OCI-LY1 (cell line): Measurements from ENCODE around the gene MRTFA.

Experiments
- H2AFZ ChIP-seq: fragments of 200-600 bp; sonication (generic), shearing (Covaris generic); 2 replicates; pipeline ENCODE4 v1.6.0; 2014; ENCODE audit warnings: antibody characterized with exemption, mild to moderate bottlenecking, low read length
- H3F3A ChIP-seq: fragments of 200-600 bp; sonication (generic), shearing (Covaris generic); 2 replicates; pipeline ENCODE4 v1.6.0; 2014; ENCODE audit warnings: mild to moderate bottlenecking, antibody characterized with exemption, low read length, moderate library complexity; ENCODE audit not compliant: insufficient read depth
- H3K27ac ChIP-seq: fragments of 200-600 bp; sonication (generic); 2 replicates; pipeline ENCODE4 v1.5.1; 2014; ENCODE audit warnings: low read length, mixed run types, mild to moderate bottlenecking, low read depth; ENCODE audit not compliant: poor library complexity, severe bottlenecking
- H3K27me3 ChIP-seq: fragments of 200-600 bp; sonication (generic); 2 replicates; pipeline ENCODE4 v1.6.0; 2014; ENCODE audit warnings: antibody characterized with exemption, mild to moderate bottlenecking, low read length, moderate library complexity; ENCODE audit not compliant: insufficient read depth
- H3K36me3 ChIP-seq: fragments of 200-600 bp; sonication (generic); 2 replicates; pipeline ENCODE4 v1.6.1; 2014; ENCODE audit warnings: mild to moderate bottlenecking, antibody characterized with exemption, low read length, moderate library complexity, mixed read lengths; ENCODE audit not compliant: insufficient read depth
- H3K4me1 ChIP-seq: fragments of 200-600 bp; sonication (generic); 2 replicates; pipeline ENCODE4 v1.5.1; 2014; ENCODE audit warnings: mild to moderate bottlenecking, low read length, moderate library complexity; ENCODE audit not compliant: insufficient read depth, severe bottlenecking
- H3K4me2 ChIP-seq: fragments of 200-600 bp; sonication (generic), shearing (Covaris generic); 2 replicates; pipeline ENCODE4 v1.6.1; 2014; ENCODE audit warnings: low read length
- H3K4me3 ChIP-seq: fragments of 200-600 bp; sonication (generic); 2 replicates; pipeline ENCODE4 v1.5.1; 2014; ENCODE audit warnings: low read length, low read depth, mild to moderate bottlenecking, mixed read lengths; ENCODE audit not compliant: poor library complexity, severe bottlenecking
- H3K79me2 ChIP-seq: fragments of 200-600 bp; shearing (Covaris generic); 2 replicates; pipeline ENCODE4 v1.6.1; 2016; ENCODE audit warnings: mixed run types, low read length, mixed read lengths; ENCODE audit not compliant: insufficient read depth
- H3K9ac ChIP-seq: fragments of 200-600 bp; sonication (generic), shearing (Covaris generic); 2 replicates; pipeline ENCODE4 v1.6.1; 2014; ENCODE audit warnings: mild to moderate bottlenecking, low read length, mixed read lengths
- H3K9me2 ChIP-seq: fragments of 200-600 bp; sonication (generic), shearing (Covaris generic); 2 replicates; pipeline ENCODE4 v1.6.1; 2014; ENCODE audit warnings: low read depth, mild to moderate bottlenecking, low read length, mixed read lengths
- H3K9me3 ChIP-seq: fragments of 200-600 bp; shearing (Covaris generic); 2 replicates; pipeline ENCODE4 v1.6.1; 2014; ENCODE audit warnings: low read length, mixed read lengths
- H4K20me1 ChIP-seq: fragments of 200-600 bp; sonication (generic), shearing (Covaris generic); 2 replicates; pipeline ENCODE4 v1.6.0; 2016; ENCODE audit warnings: mild to moderate bottlenecking, low read length; ENCODE audit not compliant: insufficient read depth
- EZH2 ChIP-seq: fragments of 200-600 bp; sonication (generic), shearing (Covaris generic); IDR thresholded peaks from 2 replicates; pipeline ENCODE4 v1.8.0; 2017; ENCODE audit warnings: borderline replicate concordance, mixed run types, mild to moderate bottlenecking, antibody characterized with exemption, low read length, moderate library complexity, mixed read lengths
- TF ChIP-seq, protein P1 (sequence below): fragments of 200-600 bp; sonication (generic), shearing (Covaris generic); IDR thresholded peaks from 2 replicates; pipeline ENCODE4 v1.5.1; 2017; ENCODE audit warnings: mild to moderate bottlenecking, antibody characterized with exemption, low read length, moderate library complexity, mixed read lengths

Gene MRTFA

DNA sequence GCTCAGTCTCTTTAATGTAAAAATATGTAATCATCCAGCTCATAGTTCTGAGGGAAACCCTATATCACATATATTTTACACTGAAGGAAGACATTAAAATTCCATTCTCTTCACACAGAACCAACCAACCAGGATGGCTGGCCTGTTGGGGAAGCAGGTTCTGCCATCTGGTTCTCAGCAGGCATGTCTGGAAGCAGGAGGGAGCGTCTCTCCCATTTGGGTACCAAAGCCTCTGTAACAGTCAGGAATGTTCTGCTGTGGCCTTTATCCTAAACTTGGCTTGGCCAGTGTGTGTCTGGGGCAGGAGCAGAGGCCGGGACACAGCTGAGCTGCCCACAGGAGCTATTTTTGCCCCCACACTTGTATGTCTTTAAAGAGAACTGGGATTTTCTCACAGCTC, 236.9 kb downstream of the MRTFA start:
- Histone ChIP-seq H2AFZ (no peak overlapping the region), H3K4me1 (peaks cover 56% of the 10 kb centered on the region), H3K9me2 (no peaks in the 10 kb centered on the region), H3K9me3 (no peaks in the 10 kb centered on the region), H3K4me3 (peak overlapping the region; percentile 13), H3K27me3 (no peaks in the 10 kb centered on the region), H3K4me2 (peak overlapping the region; percentile 38), H3K79me2 (no peaks in the 10 kb centered on the region), H3F3A (peaks cover 10% of the 10 kb centered on the region; the same call in 1 of the 2 replicates), H3K9ac (peak overlapping the region; percentile 49; the same call in 1 of the 2 replicates), H3K27ac (peak overlapping the region; percentile 96), H4K20me1 (no peaks in the 10 kb centered on the region), H3K36me3 (peaks cover 47% of the 10 kb centered on the region)
- no peak for TF ChIP-seq EZH2
- TF ChIP-seq, protein P1, sequence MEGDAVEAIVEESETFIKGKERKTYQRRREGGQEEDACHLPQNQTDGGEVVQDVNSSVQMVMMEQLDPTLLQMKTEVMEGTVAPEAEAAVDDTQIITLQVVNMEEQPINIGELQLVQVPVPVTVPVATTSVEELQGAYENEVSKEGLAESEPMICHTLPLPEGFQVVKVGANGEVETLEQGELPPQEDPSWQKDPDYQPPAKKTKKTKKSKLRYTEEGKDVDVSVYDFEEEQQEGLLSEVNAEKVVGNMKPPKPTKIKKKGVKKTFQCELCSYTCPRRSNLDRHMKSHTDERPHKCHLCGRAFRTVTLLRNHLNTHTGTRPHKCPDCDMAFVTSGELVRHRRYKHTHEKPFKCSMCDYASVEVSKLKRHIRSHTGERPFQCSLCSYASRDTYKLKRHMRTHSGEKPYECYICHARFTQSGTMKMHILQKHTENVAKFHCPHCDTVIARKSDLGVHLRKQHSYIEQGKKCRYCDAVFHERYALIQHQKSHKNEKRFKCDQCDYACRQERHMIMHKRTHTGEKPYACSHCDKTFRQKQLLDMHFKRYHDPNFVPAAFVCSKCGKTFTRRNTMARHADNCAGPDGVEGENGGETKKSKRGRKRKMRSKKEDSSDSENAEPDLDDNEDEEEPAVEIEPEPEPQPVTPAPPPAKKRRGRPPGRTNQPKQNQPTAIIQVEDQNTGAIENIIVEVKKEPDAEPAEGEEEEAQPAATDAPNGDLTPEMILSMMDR, result no peak

DNA sequence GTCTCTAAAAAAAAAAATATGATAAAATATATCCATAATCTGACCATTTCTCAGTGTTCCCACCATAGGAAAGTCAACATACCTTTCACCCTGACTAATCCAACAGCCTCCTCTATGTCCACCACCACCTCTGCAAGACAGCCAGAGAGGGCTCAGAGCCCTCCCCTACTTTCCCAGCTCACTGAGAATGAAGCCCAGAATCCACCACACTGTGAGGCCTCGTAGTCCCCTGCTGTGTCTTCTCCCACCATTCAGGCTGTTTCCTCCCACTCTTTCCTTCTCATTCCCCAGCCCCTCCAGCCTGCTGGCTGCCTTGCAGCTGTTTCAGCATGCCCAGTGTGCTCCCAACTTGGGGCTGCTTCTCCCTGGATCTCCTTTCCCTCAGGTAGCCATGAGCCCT, 239.1 kb downstream of the MRTFA start:
- no peak overlapping the region for H3K4me2 ChIP-seq
- H4K20me1 ChIP-seq, result no peaks in the 10 kb centered on the region
- H3K27ac ChIP-seq, result peak overlapping the region; percentile 96

DNA sequence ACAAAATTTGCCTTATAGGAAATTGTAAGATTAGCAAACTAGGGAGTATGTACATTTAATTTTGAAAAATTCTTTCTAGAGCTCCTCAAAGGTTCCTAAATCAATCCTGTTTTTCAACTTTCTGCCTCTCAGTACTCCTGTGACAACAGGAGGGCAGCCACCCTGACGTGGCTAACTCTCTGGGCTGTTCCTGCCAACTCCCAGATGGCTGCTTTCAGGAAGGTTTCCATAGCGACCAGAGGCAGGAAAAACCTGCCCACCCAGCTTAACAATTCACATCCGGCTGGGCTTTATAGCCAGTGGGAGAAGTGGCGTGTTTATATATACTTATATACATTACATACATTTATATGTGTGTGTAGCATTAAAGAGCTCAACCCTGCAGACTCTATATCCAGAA, 239.6 kb downstream of the MRTFA start:
- Histone ChIP-seq H3K27ac (no peak overlapping the region), H3F3A (peaks cover 6% of the 10 kb centered on the region; the same call in 1 of the 2 replicates), H3K4me1 (peaks cover 59% of the 10 kb centered on the region), H3K27me3 (no peaks in the 10 kb centered on the region), H3K9ac (no peak overlapping the region), H3K9me2 (no peaks in the 10 kb centered on the region), H4K20me1 (no peaks in the 10 kb centered on the region), H3K79me2 (peaks cover 6% of the 10 kb centered on the region; the same call in 1 of the 2 replicates), H3K4me3 (no peak overlapping the region), H2AFZ (no peak overlapping the region), H3K9me3 (no peaks in the 10 kb centered on the region), H3K4me2 (no peak overlapping the region), H3K36me3 (peaks cover 32% of the 10 kb centered on the region; the same call in 1 of the 2 replicates)
- TF ChIP-seq EZH2, result no peak
- TF ChIP-seq, protein P1, result no peak

More for the DNA sequence above, 239.1 kb downstream of the MRTFA start:
- Histone ChIP-seq H3K4me1 (peaks cover 59% of the 10 kb centered on the region), H3K4me3 (no peak overlapping the region), H3K9ac (no peak overlapping the region), H3K9me2 (no peaks in the 10 kb centered on the region), H3K9me3 (no peaks in the 10 kb centered on the region), H3K27me3 (no peaks in the 10 kb centered on the region), H3K36me3 (peaks cover 37% of the 10 kb centered on the region; the same call in 1 of the 2 replicates), H3F3A (peaks cover 10% of the 10 kb centered on the region; the same call in 1 of the 2 replicates), H3K79me2 (0 out of 2 replicates have a peak, but pooled peaks cover under 1% of the 10 kb centered on the region), H2AFZ (no peak overlapping the region)
- TF ChIP-seq, protein P1, result no peak
- no peak for TF ChIP-seq EZH2
